Lung (tissue), 12 donors: ENCODE data around the gene CELF2. TPM values are rescaled to one million over a fixed set of nuclear protein-coding genes. Genes with fewer than 3 reads are reported as not detected.

ENCODE experiments used
- ATAC-seq: fragments of 200-7000 bp; cut with Tn5 transposase; one replicate; pipeline ENCODE4 v1.9.1; 2020; ENCODE audit warnings: moderate number of reproducible peaks; ENCODE audit not compliant: insufficient read depth, low FRiP score
- DNase-seq, 3 donors: peaks; one replicate each; pipeline ENCODE4 v3.0.0-alpha.2; 2013 to 2017
- H3K27ac ChIP-seq, 2 donors: one replicate each; pipeline ENCODE4 v1.5.1; 2013; ENCODE audit warnings: mild to moderate bottlenecking in 2 of 2, moderate library complexity in 2 of 2, control low read depth in 1 of 2, inconsistent platforms in 1 of 2, low read depth in 1 of 2, low read length in 1 of 2
- H3K27me3 ChIP-seq, 3 donors: one replicate each; pipeline ENCODE4 v1.5.1; 2013; ENCODE audit warnings: low read length in 2 of 3; ENCODE audit not compliant: control insufficient read depth in 3 of 3, insufficient read depth in 3 of 3
- H3K36me3 ChIP-seq, 4 donors: one replicate each; pipeline ENCODE4 v1.5.1; 2013; ENCODE audit warnings: low read length in 4 of 4, mild to moderate bottlenecking in 1 of 4, moderate library complexity in 1 of 4; ENCODE audit not compliant: control insufficient read depth in 4 of 4, insufficient read depth in 4 of 4
- H3K4me1 ChIP-seq, 5 donors: one replicate each; pipeline ENCODE4 v1.5.1; 2013; ENCODE audit warnings: low read length in 5 of 5, mild to moderate bottlenecking in 2 of 5, moderate library complexity in 1 of 5; ENCODE audit not compliant: control insufficient read depth in 5 of 5, insufficient read depth in 5 of 5
- H3K4me3 ChIP-seq: one replicate; pipeline ENCODE4 v1.5.1; 2013; ENCODE audit warnings: mild to moderate bottlenecking, control low read depth, moderate library complexity
- H3K9ac ChIP-seq, 2 donors: one replicate each; pipeline ENCODE4 v1.5.1; 2013; ENCODE audit warnings: low read length in 2 of 2, control low read depth in 1 of 2; ENCODE audit not compliant: insufficient read depth in 1 of 2
- H3K9me3 ChIP-seq, 4 donors: one replicate each; pipeline ENCODE4 v1.5.1; 2013; ENCODE audit warnings: low read length in 3 of 4, mild to moderate bottlenecking in 1 of 4, moderate library complexity in 1 of 4; ENCODE audit not compliant: control insufficient read depth in 4 of 4, insufficient read depth in 3 of 4
- CTCF ChIP-seq: IDR thresholded peaks from 2 replicates; pipeline ENCODE4 v1.5.1; 2012; ENCODE audit warnings: mild to moderate bottlenecking; ENCODE audit errors: control extremely low read depth, extremely low read depth
- WGBS, 2 donors: extraction: QIAGEN DNeasy Blood & Tissue Kit; methylation state at CpG; one replicate each; pipeline ENCODE4 v1.1.7; 2013; 5-methylcytosine and 5-hydroxymethylcytosine counted together
- polyA plus RNA-seq, 2 donors: library from polyadenylated mRNA; stranded (reverse); fragments of 200-250 nt; gene quantifications; one replicate each; pipeline ENCODE4 v1.2.1, GENCODE V29; 2013
- total RNA-seq, 2 donors: library from RNA; depleted of rRNA in 1 of 2; stranded (reverse); fragments of >200 nt in 1 of 2; gene quantifications; one replicate each; pipeline ENCODE4 v1.2.1, GENCODE V29; 2014 to 2021
- donor health status: control.
- donor health status: control.
- donor health status: Bipolar disorder and iron deficiency.
- donor health status: healthy.
- donor health status: DM: yes; HTN: yes; CAD: no.

Gene CELF2
- total and polyA plus RNA-seq, 4 donors, result 13.6 to 115 (median 63.7) TPM

- H3K36me3 ChIP-seq, result peaks cover 2 to 29% (median 12%) of the 10 kb centered on the region in 4 donors
These were observed 238.2 kb downstream of the CELF2 start for GRCh38 chr10:11255796-11256444.

GRCh38 chr10:11256896-11257295, 239.2 kb downstream of the CELF2 start:
- Histone ChIP-seq H3K4me3 (no peak overlapping the region), H3K36me3 (peaks cover 2 to 31% (median 15%) of the 10 kb centered on the region in 4 donors), H3K9me3 (no peaks in the 10 kb centered on the region), H3K27me3 (no peaks in the 10 kb centered on the region), H3K9ac (no peak overlapping the region), H3K27ac (no peak overlapping the region), H3K4me1 (peaks cover 0 to 8% (median 0%) of the 10 kb centered on the region in 5 donors)
- ATAC-seq (no peak), DNase-seq (no peak)
- no peak for TF ChIP-seq CTCF
- 80 to 85% methylated on average over 13 of the region's 13 CpGs for WGBS, 2 donors

More at GRCh38 chr10:11255796-11256444, 238.2 kb downstream of the CELF2 start:
- no peak overlapping the region for H3K9ac ChIP-seq
- TF ChIP-seq CTCF, result no peak
- H3K4me3 ChIP-seq, result no peak overlapping the region
- ATAC-seq, result no peak
- no peak for DNase-seq
- peaks cover 0 to 8% (median 0%) of the 10 kb centered on the region in 5 donors for H3K4me1 ChIP-seq
- H3K27ac ChIP-seq, result no peak overlapping the region
- H3K9me3 ChIP-seq, result no peaks in the 10 kb centered on the region
- no peaks in the 10 kb centered on the region for H3K27me3 ChIP-seq
- 66 to 80% methylated on average over 7 of the region's 7 CpGs for WGBS, 2 donors

- peaks cover 0 to 8% (median 0%) of the 10 kb centered on the region in 5 donors for H3K4me1 ChIP-seq
- no peak overlapping the region for H3K9ac ChIP-seq
- H3K27ac ChIP-seq, result no peak overlapping the region
- no peaks in the 10 kb centered on the region for H3K27me3 ChIP-seq
- peaks cover 2 to 38% (median 18%) of the 10 kb centered on the region in 4 donors for H3K36me3 ChIP-seq
- DNase-seq (no peak), ATAC-seq (no peak)
- H3K9me3 ChIP-seq, result no peaks in the 10 kb centered on the region
- no peak for TF ChIP-seq CTCF
- 87 to 88% methylated on average over 13 of the region's 13 CpGs for WGBS, 2 donors
- no peak overlapping the region for H3K4me3 ChIP-seq
These were observed 239.9 kb downstream of the CELF2 start for GRCh38 chr10:11257440-11258090.
